ENCODE measurements around the gene MTF2.

MTF2 gene

GRCh38 chr1:93042187-93043056 lies 36.7 kb upstream of the MTF2 start:
- WGBS, 2 donors (ENCODE audit: extremely low coverage in 2 of 2, insufficient read length in 2 of 2, insufficient replicate concordance in 1 of 2) = no CpG with 5 or more reads among the region's 10 CpGs

GRCh38 chr1:93043057-93043557 lies 36.0 kb upstream of the MTF2 start:
- no peak for DNase-seq (ENCODE audit: low spot score)
- Histone ChIP-seq H3K27me3 (ENCODE audit: control insufficient read depth in 3 of 3, insufficient read depth in 3 of 3, low read depth in 1 of 3, low read length in 3 of 3) (no peaks in the 10 kb centered on the region), H3K23ac (ENCODE audit: low read depth, low read length, poor library complexity) (no peak overlapping the region), H2BK15ac (ENCODE audit: low read length) (no peak overlapping the region), H3K9me3 (replicated peaks in 1 of 2; ENCODE audit: control insufficient read depth in 2 of 2, insufficient read depth in 1 of 2, low read depth in 1 of 2, low read length in 2 of 2) (no peaks in the 10 kb centered on the region), H2AK5ac (ENCODE audit: low read depth, low read length) (no peak overlapping the region), H4K91ac (ENCODE audit: low read depth, low read length, poor library complexity) (no peak overlapping the region), H2BK12ac (ENCODE audit: low read length) (no peak overlapping the region), H4K8ac (ENCODE audit: low read depth, low read length) (no peak overlapping the region), H2BK5ac (ENCODE audit: low read length) (no peak overlapping the region), H3K4me2 (ENCODE audit: insufficient read depth, low read length, poor library complexity, severe bottlenecking) (no peak overlapping the region), H3K4me1 (ENCODE audit: control insufficient read depth in 2 of 2, insufficient read depth in 1 of 2, low read depth in 1 of 2, low read length in 2 of 2) (no peaks in the 10 kb centered on the region), H3K4me3 (ENCODE audit: low read length in 2 of 2) (no peak overlapping the region), H3K27ac (replicated peaks; ENCODE audit: low read length) (no peak overlapping the region), H3K4ac (ENCODE audit: low read length) (no peak overlapping the region), H3K18ac (ENCODE audit: low read length) (no peak overlapping the region), H3K9ac (ENCODE audit: low read depth, low read length, poor library complexity) (no peak overlapping the region), H2AFZ (ENCODE audit: low read length) (no peak overlapping the region), H3K14ac (ENCODE audit: low read length) (no peak overlapping the region), H3K36me3 (replicated peaks in 1 of 2; ENCODE audit: control insufficient read depth in 2 of 2, insufficient read depth in 2 of 2, low read length in 2 of 2) (no peaks in the 10 kb centered on the region), H3K79me1 (ENCODE audit: low read depth, low read length) (no peaks in the 10 kb centered on the region), H2BK120ac (ENCODE audit: low read depth, low read length) (no peak overlapping the region)
- no CpG with 5 or more reads among the region's 4 CpGs for WGBS, 2 donors (ENCODE audit: extremely low coverage in 2 of 2, insufficient read length in 2 of 2, insufficient replicate concordance in 1 of 2)

More at GRCh38 chr1:93042187-93043056, 36.7 kb upstream of the MTF2 start:
- Histone ChIP-seq H3K79me1 (ENCODE audit: low read depth, low read length) (no peaks in the 10 kb centered on the region), H3K9ac (ENCODE audit: low read depth, low read length, poor library complexity) (no peak overlapping the region), H4K91ac (ENCODE audit: low read depth, low read length, poor library complexity) (no peak overlapping the region), H3K36me3 (replicated peaks in 1 of 2; ENCODE audit: control insufficient read depth in 2 of 2, insufficient read depth in 2 of 2, low read length in 2 of 2) (no peaks in the 10 kb centered on the region), H2AFZ (ENCODE audit: low read length) (no peak overlapping the region), H3K4me3 (ENCODE audit: low read length in 2 of 2) (no peak overlapping the region), H3K4ac (ENCODE audit: low read length) (no peak overlapping the region), H2BK15ac (ENCODE audit: low read length) (no peak overlapping the region), H3K14ac (ENCODE audit: low read length) (no peak overlapping the region), H3K23ac (ENCODE audit: low read depth, low read length, poor library complexity) (no peak overlapping the region), H2BK120ac (ENCODE audit: low read depth, low read length) (no peak overlapping the region), H3K9me3 (replicated peaks in 1 of 2; ENCODE audit: control insufficient read depth in 2 of 2, insufficient read depth in 1 of 2, low read depth in 1 of 2, low read length in 2 of 2) (no peaks in the 10 kb centered on the region), H3K4me1 (ENCODE audit: control insufficient read depth in 2 of 2, insufficient read depth in 1 of 2, low read depth in 1 of 2, low read length in 2 of 2) (no peaks in the 10 kb centered on the region), H2BK12ac (ENCODE audit: low read length) (no peak overlapping the region), H3K4me2 (ENCODE audit: insufficient read depth, low read length, poor library complexity, severe bottlenecking) (no peak overlapping the region), H3K27ac (replicated peaks; ENCODE audit: low read length) (no peak overlapping the region), H3K27me3 (ENCODE audit: control insufficient read depth in 3 of 3, insufficient read depth in 3 of 3, low read depth in 1 of 3, low read length in 3 of 3) (no peaks in the 10 kb centered on the region), H2AK5ac (ENCODE audit: low read depth, low read length) (no peak overlapping the region), H3K18ac (ENCODE audit: low read length) (no peak overlapping the region), H2BK5ac (ENCODE audit: low read length) (no peak overlapping the region), H4K8ac (ENCODE audit: low read depth, low read length) (no peak overlapping the region)
- DNase-seq (ENCODE audit: low spot score) = no peak

DNA sequence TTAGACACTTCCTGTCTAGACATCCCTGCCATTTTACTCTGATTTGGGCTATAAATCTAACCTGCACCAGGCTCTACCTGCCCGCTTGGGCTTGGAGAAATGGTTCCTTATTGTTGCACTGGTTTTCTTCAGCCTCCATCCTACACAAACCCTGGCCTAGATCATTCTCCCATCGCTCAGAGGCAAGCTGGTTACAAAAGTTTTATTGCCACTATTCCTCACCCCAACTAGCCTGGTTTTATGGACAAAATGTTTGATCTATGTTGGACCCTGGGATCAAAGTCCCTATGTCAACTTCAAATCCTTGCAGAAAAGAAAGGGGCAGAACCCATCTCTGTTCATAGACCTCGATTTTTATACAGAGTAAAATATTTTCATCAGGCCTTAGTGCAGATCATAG lies 31.5 kb upstream of the MTF2 start:
- H3K4ac ChIP-seq (ENCODE audit: low read length) = no peak overlapping the region
- H3K18ac ChIP-seq (ENCODE audit: low read length) = no peak overlapping the region
- no peak overlapping the region for H2BK12ac ChIP-seq (ENCODE audit: low read length)
- H4K8ac ChIP-seq (ENCODE audit: low read depth, low read length) = no peak overlapping the region
- no peaks in the 10 kb centered on the region for H3K79me1 ChIP-seq (ENCODE audit: low read depth, low read length)
- no peak overlapping the region for H2AK5ac ChIP-seq (ENCODE audit: low read depth, low read length)
- H3K4me1 ChIP-seq (ENCODE audit: control insufficient read depth in 2 of 2, insufficient read depth in 1 of 2, low read depth in 1 of 2, low read length in 2 of 2) = no peaks in the 10 kb centered on the region
- H2BK120ac ChIP-seq (ENCODE audit: low read depth, low read length) = no peak overlapping the region
- no peak overlapping the region for H2AFZ ChIP-seq (ENCODE audit: low read length)
- H3K9me3 ChIP-seq (replicated peaks in 1 of 2; ENCODE audit: control insufficient read depth in 2 of 2, insufficient read depth in 1 of 2, low read depth in 1 of 2, low read length in 2 of 2) = no peaks in the 10 kb centered on the region
- no CpG with 5 or more reads among the region's 3 CpGs for WGBS, 2 donors (ENCODE audit: extremely low coverage in 2 of 2, insufficient read length in 2 of 2, insufficient replicate concordance in 1 of 2)
- no peaks in the 10 kb centered on the region for H3K27me3 ChIP-seq (ENCODE audit: control insufficient read depth in 3 of 3, insufficient read depth in 3 of 3, low read depth in 1 of 3, low read length in 3 of 3)
- H3K14ac ChIP-seq (ENCODE audit: low read length) = no peak overlapping the region
- H3K4me2 ChIP-seq (ENCODE audit: insufficient read depth, low read length, poor library complexity, severe bottlenecking) = no peak overlapping the region
- H3K36me3 ChIP-seq (replicated peaks in 1 of 2; ENCODE audit: control insufficient read depth in 2 of 2, insufficient read depth in 2 of 2, low read length in 2 of 2) = peaks cover 0 to 2% of the 10 kb centered on the region in 2 donors
- H3K9ac ChIP-seq (ENCODE audit: low read depth, low read length, poor library complexity) = no peak overlapping the region
- no peak overlapping the region for H2BK15ac ChIP-seq (ENCODE audit: low read length)
- H3K27ac ChIP-seq (replicated peaks; ENCODE audit: low read length) = no peak overlapping the region
- DNase-seq (ENCODE audit: low spot score) = no peak
- H3K23ac ChIP-seq (ENCODE audit: low read depth, low read length, poor library complexity) = no peak overlapping the region
- no peak overlapping the region for H3K4me3 ChIP-seq (ENCODE audit: low read length in 2 of 2)
- no peak overlapping the region for H2BK5ac ChIP-seq (ENCODE audit: low read length)
- H4K91ac ChIP-seq (ENCODE audit: low read depth, low read length, poor library complexity) = no peak overlapping the region

DNA sequence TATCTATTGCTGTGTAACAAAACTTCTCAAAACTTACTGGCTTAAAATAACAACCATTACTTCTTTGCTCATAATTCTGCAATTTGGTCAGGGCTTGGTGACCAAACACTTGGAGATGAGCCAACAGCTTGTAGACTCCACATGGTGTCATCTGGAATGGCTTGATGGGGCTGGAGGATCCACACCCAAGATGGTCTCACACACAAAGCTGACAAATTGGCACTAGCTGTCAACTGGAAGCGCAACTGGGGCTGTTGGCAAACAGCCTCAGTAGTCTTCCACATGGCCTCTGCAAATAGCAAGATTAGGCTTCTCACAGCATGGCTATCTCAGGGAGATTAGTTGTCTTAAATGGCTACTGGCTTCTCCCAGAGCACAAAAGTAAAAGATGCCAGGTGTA lies 27.1 kb upstream of the MTF2 start:
- Histone ChIP-seq H3K4ac (ENCODE audit: low read length) (no peak overlapping the region), H2BK15ac (ENCODE audit: low read length) (no peak overlapping the region), H3K27ac (replicated peaks; ENCODE audit: low read length) (no peak overlapping the region), H3K79me1 (ENCODE audit: low read depth, low read length) (no peaks in the 10 kb centered on the region), H3K23ac (ENCODE audit: low read depth, low read length, poor library complexity) (no peak overlapping the region), H3K36me3 (replicated peaks in 1 of 2; ENCODE audit: control insufficient read depth in 2 of 2, insufficient read depth in 2 of 2, low read length in 2 of 2) (peaks cover 0 to 2% of the 10 kb centered on the region in 2 donors), H2AFZ (ENCODE audit: low read length) (no peak overlapping the region), H3K9ac (ENCODE audit: low read depth, low read length, poor library complexity) (no peak overlapping the region), H4K91ac (ENCODE audit: low read depth, low read length, poor library complexity) (no peak overlapping the region), H3K14ac (ENCODE audit: low read length) (no peak overlapping the region), H2BK120ac (ENCODE audit: low read depth, low read length) (no peak overlapping the region), H2BK12ac (ENCODE audit: low read length) (no peak overlapping the region), H3K4me3 (ENCODE audit: low read length in 2 of 2) (no peak overlapping the region), H3K4me1 (ENCODE audit: control insufficient read depth in 2 of 2, insufficient read depth in 1 of 2, low read depth in 1 of 2, low read length in 2 of 2) (no peaks in the 10 kb centered on the region), H2AK5ac (ENCODE audit: low read depth, low read length) (no peak overlapping the region), H2BK5ac (ENCODE audit: low read length) (no peak overlapping the region), H3K18ac (ENCODE audit: low read length) (no peak overlapping the region), H3K9me3 (replicated peaks in 1 of 2; ENCODE audit: control insufficient read depth in 2 of 2, insufficient read depth in 1 of 2, low read depth in 1 of 2, low read length in 2 of 2) (no peaks in the 10 kb centered on the region), H4K8ac (ENCODE audit: low read depth, low read length) (no peak overlapping the region), H3K4me2 (ENCODE audit: insufficient read depth, low read length, poor library complexity, severe bottlenecking) (no peak overlapping the region), H3K27me3 (ENCODE audit: control insufficient read depth in 3 of 3, insufficient read depth in 3 of 3, low read depth in 1 of 3, low read length in 3 of 3) (no peaks in the 10 kb centered on the region)
- WGBS, 2 donors (ENCODE audit: extremely low coverage in 2 of 2, insufficient read length in 2 of 2, insufficient replicate concordance in 1 of 2) = no CpG with 5 or more reads among the region's 1 CpG
- DNase-seq (ENCODE audit: low spot score) = no peak
